ENCODE measurements around the gene PHAF1. TPM values are rescaled to one million over a fixed set of nuclear protein-coding genes. Genes with fewer than 3 reads are reported as not detected.

Gene PHAF1
- total and polyA plus RNA-seq, 2 of the 8 experiments (the other 6 are each of a cell fraction or from before 2014, with no cell fraction given): 18.6 to 26.4 TPM

DNA sequence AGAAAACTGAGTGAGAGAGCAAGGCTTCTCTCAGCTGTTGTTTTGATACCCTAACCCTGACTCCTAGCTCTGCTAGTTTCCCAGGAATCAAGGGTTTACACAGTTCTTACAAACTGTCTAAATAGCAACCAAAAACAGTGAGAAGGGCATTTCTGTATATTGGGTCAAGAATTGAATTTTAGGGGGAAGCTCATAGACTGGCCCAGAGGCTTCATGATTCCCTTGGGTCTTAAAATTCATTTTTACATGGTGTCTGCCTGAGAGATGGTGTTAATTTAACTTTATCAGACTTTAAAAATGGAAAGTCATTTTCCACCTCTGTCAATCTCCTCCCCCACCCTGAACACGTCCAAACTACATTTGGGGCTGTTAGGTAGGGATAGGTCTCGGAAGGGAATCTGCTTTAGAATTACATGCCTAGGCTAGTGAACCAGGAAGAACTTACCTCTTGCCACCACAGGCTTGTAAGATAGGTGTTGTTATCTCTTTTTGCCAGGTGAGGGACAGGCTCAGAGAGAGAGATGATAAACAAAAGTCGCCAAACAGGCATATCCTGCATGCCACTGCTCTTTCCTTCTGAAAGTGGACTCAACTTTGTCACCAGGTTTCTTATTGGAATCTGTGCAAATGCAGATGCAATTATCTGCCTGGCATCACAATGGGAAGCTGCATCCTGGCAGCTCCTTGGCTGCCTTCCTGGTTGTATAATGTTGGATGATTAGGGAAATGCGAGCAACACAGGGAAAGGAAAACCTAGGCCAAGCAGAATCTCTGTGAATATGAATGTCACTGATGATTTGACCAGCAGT, 3.1 kb downstream of the PHAF1 start:
- Histone ChIP-seq H2BK5ac (ENCODE audit: low read depth, low read length) (no peak overlapping the region), H3K9ac (replicated peaks in 1 of 4; ENCODE audit: extremely low read depth in 1 of 4, low read depth in 3 of 4, low read length in 3 of 4) (no peak overlapping the region; a peak in 1 of 7 replicates), H4K20me1 (replicated peaks in 1 of 2; ENCODE audit: control insufficient read depth in 1 of 2, insufficient read depth in 2 of 2, low read length in 2 of 2) (peaks cover 3 to 6% of the 10 kb centered on the region in 2 experiments), H3K4me3 (ENCODE audit: extremely low read depth in 1 of 4, insufficient read depth in 2 of 4, low read depth in 3 of 4, low read length in 4 of 4) (no peak overlapping the region; a peak in 1 of 8 replicates), H3K27ac (ENCODE audit: low read depth, low read length) (no peak overlapping the region), H3K56ac (replicated peaks; ENCODE audit: insufficient read length, low read depth, low read length) (no peak overlapping the region), H3K9me3 (ENCODE audit: insufficient read depth in 2 of 2, low read depth in 1 of 2, low read length in 1 of 2) (no peaks in the 10 kb centered on the region), H3K36me3 (ENCODE audit: control insufficient read depth in 2 of 4, insufficient read depth in 4 of 4, low read length in 3 of 4) (no peaks in the 10 kb centered on the region), H3K14ac (ENCODE audit: insufficient read length) (no peak overlapping the region), H4K5ac (ENCODE audit: insufficient read length, low read depth, low read length) (no peak overlapping the region), H3K27me3 (replicated peaks in 1 of 4; ENCODE audit: control insufficient read depth in 3 of 4, extremely low read depth in 1 of 4, insufficient read depth in 3 of 4, low read length in 3 of 4) (peaks cover 0 to 4% (median 1%) of the 10 kb centered on the region in 4 experiments; a peak in 2 of 7 replicates), H3K79me1 (ENCODE audit: low read depth, low read length) (peaks cover 11% of the 10 kb centered on the region; the same call in 1 of the 2 replicates), H3K18ac (ENCODE audit: extremely low read depth, low read length) (no peak overlapping the region), H3K4me2 (ENCODE audit: insufficient read depth in 1 of 2, low read depth in 2 of 2, low read length in 2 of 2) (no peak overlapping the region), H2BK15ac (ENCODE audit: low read length) (no peak overlapping the region), H3K23ac (ENCODE audit: insufficient read length) (no peak overlapping the region), H3K4ac (replicated peaks; ENCODE audit: insufficient read length, low read depth, low read length) (no peak overlapping the region), H4K91ac (replicated peaks; ENCODE audit: insufficient read length, low read length) (no peak overlapping the region), H2BK120ac (replicated peaks; ENCODE audit: low read depth, low read length) (no peak overlapping the region), H2BK12ac (ENCODE audit: low read depth, low read length) (no peak overlapping the region), H3K4me1 (replicated peaks in 1 of 4; ENCODE audit: control insufficient read depth in 3 of 4, insufficient read depth in 4 of 4, low read length in 3 of 4) (peaks cover 0 to 7% (median 6%) of the 10 kb centered on the region in 4 experiments; a peak in 3 of 7 replicates), H2AFZ (ENCODE audit: low read length) (no peak overlapping the region), H3K23me2 (ENCODE audit: low read depth, low read length) (peaks cover 12% of the 10 kb centered on the region), H4K8ac (ENCODE audit: extremely low read depth, insufficient read depth, low read length) (no peak overlapping the region), H3K79me2 (ENCODE audit: control insufficient read depth in 1 of 2, insufficient read depth in 2 of 2, low read length in 2 of 2) (peaks cover 7 to 61% of the 10 kb centered on the region in 2 experiments; a peak in 3 of 4 replicates), H2BK20ac (ENCODE audit: low read length) (no peak overlapping the region), H2AK5ac (ENCODE audit: low read depth, low read length) (no peak overlapping the region)
- FAIRE-seq (no peak), DNase-seq (ENCODE audit: low read depth in 1 of 2, low spot score in 2 of 2) (no peak)
- 97% methylated on average over 4 of the region's 4 CpGs; no CpG with 5 or more reads in 1 of the 2 experiments for WGBS, 2 experiments (ENCODE audit: extremely low coverage in 1 of 2, insufficient coverage in 1 of 2, insufficient read length in 1 of 2, insufficient replicate concordance in 2 of 2, low coverage in 1 of 2, low lambda C conversion rate in 2 of 2, missing lambda C conversion rate in 1 of 2)
- TF ChIP-seq SP1 (IDR thresholded peaks at IDR 0.05; ENCODE audit: low read depth, low read length) (no peak), ASH2L (IDR thresholded peaks at IDR 0.05; ENCODE audit: low read length) (no peak), TAF7 (optimal IDR thresholded peaks at IDR 0.05; ENCODE audit: borderline replicate concordance, low read depth, low read length) (no peak), RNF2 (IDR thresholded peaks at IDR 0.05; ENCODE audit: borderline replicate concordance, low read depth, low read length, missing control alignments, poor library complexity, severe bottlenecking) (no peak), FOSL1 (IDR thresholded peaks at IDR 0.05; ENCODE audit: insufficient read depth, low read depth, low read length) (no peak), CREB1 (IDR thresholded peaks at IDR 0.05) (no peak), SIN3A (conservative IDR thresholded peaks at IDR 0.05 in 1 of 2, IDR thresholded peaks at IDR 0.05 in 1 of 2; ENCODE audit: low read depth in 1 of 2, low read length in 2 of 2) (no peak), ATF3 (IDR thresholded peaks at IDR 0.05; ENCODE audit: insufficient read depth, low read depth, low read length) (no peak)
- ChIA-PET CTCF (ENCODE audit: partially characterized antibody) (interaction anchor here (0.6 to 2.1 kb wide), 6 partner anchors 10 to 152 kb away, joined by 3 to 15 read pairs (median 4); partner anchors contain the start of genes B3GNT9 and CES3), POLR2A (ENCODE audit: partially characterized antibody) (interaction anchor here (0.6 kb wide), 1 partner anchor 178 kb away, joined by 3 read pairs; the partner anchor contains the start of gene CIAO2B)

All from H1 (cell line).